NCI-H748 (cell line): ENCODE measurements around the gene PCBD1.

Experiments
- DNase-seq: peaks from one replicate; lab custom pipeline; 2025; ENCODE audit not compliant: unreplicated experiment; lab: John Stamatoyannopoulos, UW

PCBD1 gene

GRCh38 chr10:70838270-70838805 is 50.0 kb downstream of the PCBD1 start:
- DNase-seq: no peak

GRCh38 chr10:70837660-70838059 is 50.7 kb downstream of the PCBD1 start:
- no peak for DNase-seq

GRCh38 chr10:70836319-70836718 is 52.0 kb downstream of the PCBD1 start:
- no peak for DNase-seq

DNA sequence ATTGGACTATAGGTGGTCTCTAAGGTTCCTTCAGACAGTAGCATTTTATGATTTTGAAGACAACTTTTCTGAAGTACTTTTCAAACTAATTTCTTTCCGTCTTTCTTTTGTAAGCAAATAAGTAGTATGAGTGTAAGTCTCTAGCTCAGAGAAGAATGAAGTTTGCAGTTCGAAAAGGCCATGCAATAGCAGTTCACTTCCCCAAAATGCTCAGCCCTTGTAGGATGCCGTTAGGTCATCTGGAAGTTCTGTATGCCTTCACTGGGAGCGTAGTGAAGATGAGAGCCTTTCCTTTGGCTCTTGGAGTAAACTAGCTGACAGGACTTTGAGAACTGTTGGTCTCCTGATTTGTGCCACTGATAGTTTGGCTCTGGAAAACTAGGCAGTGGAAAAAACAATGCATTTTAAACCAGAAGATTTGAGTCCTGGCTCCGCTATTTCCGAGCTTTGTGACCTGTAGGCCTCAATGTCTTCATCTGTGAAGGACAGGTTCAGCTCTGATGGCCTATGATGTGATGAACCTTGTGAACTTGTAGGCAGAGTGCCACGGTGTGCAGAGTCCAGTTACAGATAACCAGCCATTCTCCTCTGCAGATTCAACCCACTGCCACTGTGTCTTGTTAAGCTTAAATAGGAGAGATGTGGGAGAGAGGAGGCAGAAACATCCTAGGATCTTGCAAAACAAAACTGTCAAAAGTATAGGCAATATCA is 53.8 kb downstream of the PCBD1 start:
- no peak for DNase-seq

GRCh38 chr10:70834021-70834420 is 54.3 kb downstream of the PCBD1 start:
- DNase-seq: no peak

GRCh38 chr10:70833601-70834000 is 54.8 kb downstream of the PCBD1 start:
- DNase-seq: no peak
